ENCODE data around the gene SLC16A10.
A peak's percentile ranks its signal among the peaks of the same experiment; 100 is the strongest.
"Not testable (repeated sequence)": the region's sequence is repeated elsewhere in the genome, so short reads cannot be mapped to it uniquely, and the experiment has no call there.

The SLC16A10 gene

DNA sequence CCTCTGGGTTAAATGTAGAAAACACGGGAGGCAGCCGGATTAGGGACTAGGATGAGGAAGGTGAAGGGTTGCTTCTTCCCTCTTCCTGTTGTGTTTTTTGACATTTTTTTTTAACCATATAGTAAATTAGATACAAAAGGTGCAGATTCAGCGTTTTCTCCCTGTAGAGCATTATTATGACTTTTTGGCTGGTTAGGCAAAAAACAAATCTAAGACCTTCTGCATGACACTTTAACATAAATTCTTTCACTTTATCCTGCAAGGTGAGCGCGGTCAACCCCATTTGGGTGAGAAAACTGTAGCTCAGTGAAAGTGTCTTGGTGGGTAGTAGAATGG is 1.3 kb downstream of the SLC16A10 start:
- Histone ChIP-seq H3K27me3 (replicated peaks; ENCODE audit: control insufficient read depth, insufficient read depth, low read length) (peaks cover 49% of the 10 kb centered on the region), H3K36me3 (ENCODE audit: control insufficient read depth, insufficient read depth, low read length, severe bottlenecking) (no peaks in the 10 kb centered on the region), H3K4me3 (ENCODE audit: low read length) (no peak overlapping the region), H3K9ac (ENCODE audit: low read length) (no peak overlapping the region), H3K4me1 (ENCODE audit: control insufficient read depth, insufficient read depth, low read length) (peaks cover 5% of the 10 kb centered on the region), H3K9me3 (ENCODE audit: control insufficient read depth, low read length) (no peaks in the 10 kb centered on the region)
- no peak for DNase-seq (ENCODE audit: low read depth)

DNA sequence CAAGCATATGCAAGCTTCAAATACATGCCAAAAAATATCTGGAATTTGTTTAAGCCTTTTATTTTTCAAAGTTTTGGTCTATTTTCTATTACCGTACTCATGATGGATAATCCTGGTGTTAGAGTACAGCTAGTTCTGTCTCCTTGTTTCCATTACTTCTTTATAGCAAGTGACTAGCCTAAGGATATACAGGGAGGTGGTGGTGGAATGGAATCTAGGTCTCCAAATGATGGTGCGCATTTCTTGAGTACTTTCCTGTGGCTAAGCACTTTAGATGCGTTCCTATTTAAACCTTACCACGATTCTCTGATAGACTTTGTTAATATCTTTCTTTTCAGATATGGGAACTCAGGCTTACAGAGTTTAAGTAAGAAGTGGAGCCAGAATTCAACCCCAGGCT is 3.5 kb downstream of the SLC16A10 start:
- Histone ChIP-seq H3K4me1 (ENCODE audit: control insufficient read depth, insufficient read depth, low read length) (peaks cover 5% of the 10 kb centered on the region), H3K9ac (ENCODE audit: low read length) (no peak overlapping the region), H3K27me3 (replicated peaks; ENCODE audit: control insufficient read depth, insufficient read depth, low read length) (peaks cover 45% of the 10 kb centered on the region), H3K4me3 (ENCODE audit: low read length) (no peak overlapping the region), H3K36me3 (ENCODE audit: control insufficient read depth, insufficient read depth, low read length, severe bottlenecking) (no peaks in the 10 kb centered on the region), H3K9me3 (ENCODE audit: control insufficient read depth, low read length) (no peaks in the 10 kb centered on the region)
- DNase-seq (ENCODE audit: low read depth) = no peak

DNA sequence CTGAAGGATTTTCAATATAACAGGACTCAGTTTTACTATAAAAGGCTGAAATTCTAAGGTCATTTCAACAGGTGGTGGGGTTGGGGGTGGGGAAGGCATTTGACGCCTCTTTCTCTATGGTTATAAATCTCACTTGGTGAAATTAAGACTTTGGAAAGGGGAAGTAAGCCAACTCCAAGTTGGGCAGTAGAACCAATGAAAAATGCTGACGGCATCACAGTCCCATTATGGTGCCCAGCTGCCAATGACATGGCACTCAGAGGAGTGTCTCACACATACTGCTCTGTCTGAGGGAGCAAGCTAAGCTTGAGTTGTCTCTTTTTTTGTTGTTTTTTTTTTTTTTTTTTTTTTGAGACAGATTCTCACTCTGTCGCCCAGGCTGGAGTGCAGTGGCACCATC is 4.7 kb downstream of the SLC16A10 start:
- Histone ChIP-seq H3K9me3 (ENCODE audit: control insufficient read depth, low read length) (no peaks in the 10 kb centered on the region), H3K9ac (ENCODE audit: low read length) (no peak overlapping the region), H3K4me1 (ENCODE audit: control insufficient read depth, insufficient read depth, low read length) (peaks cover 5% of the 10 kb centered on the region), H3K27me3 (replicated peaks; ENCODE audit: control insufficient read depth, insufficient read depth, low read length) (peaks cover 44% of the 10 kb centered on the region), H3K36me3 (ENCODE audit: control insufficient read depth, insufficient read depth, low read length, severe bottlenecking) (no peaks in the 10 kb centered on the region), H3K4me3 (ENCODE audit: low read length) (no peak overlapping the region)
- no peak for DNase-seq (ENCODE audit: low read depth)

DNA sequence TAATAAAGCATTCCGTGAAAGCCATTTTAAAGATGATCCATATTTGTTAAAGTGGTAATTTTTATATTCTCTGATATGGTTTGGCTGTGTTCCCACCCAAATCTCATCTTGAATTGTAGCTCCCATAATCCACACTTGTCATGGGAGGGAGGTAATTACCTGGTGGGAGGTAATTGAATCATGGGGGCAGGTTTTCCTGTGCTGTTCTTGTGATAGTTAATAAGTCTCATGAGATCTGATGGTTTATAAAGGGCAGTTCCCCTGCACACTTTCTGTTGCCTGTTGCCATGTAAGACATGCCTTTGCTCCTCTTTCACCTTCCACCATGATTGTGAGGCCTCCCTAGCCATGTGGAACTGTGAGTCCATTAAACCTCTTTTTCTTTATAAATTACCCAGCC is 8.2 kb downstream of the SLC16A10 start:
- H3K27me3 ChIP-seq (replicated peaks; ENCODE audit: control insufficient read depth, insufficient read depth, low read length) = peaks cover 17% of the 10 kb centered on the region
- not testable (repeated sequence) for H3K4me1 ChIP-seq (ENCODE audit: control insufficient read depth, insufficient read depth, low read length); DNase-seq (ENCODE audit: low read depth); H3K9me3 ChIP-seq (ENCODE audit: control insufficient read depth, low read length); H3K4me3 ChIP-seq (ENCODE audit: low read length); H3K9ac ChIP-seq (ENCODE audit: low read length); H3K36me3 ChIP-seq (ENCODE audit: control insufficient read depth, insufficient read depth, low read length, severe bottlenecking)

DNA sequence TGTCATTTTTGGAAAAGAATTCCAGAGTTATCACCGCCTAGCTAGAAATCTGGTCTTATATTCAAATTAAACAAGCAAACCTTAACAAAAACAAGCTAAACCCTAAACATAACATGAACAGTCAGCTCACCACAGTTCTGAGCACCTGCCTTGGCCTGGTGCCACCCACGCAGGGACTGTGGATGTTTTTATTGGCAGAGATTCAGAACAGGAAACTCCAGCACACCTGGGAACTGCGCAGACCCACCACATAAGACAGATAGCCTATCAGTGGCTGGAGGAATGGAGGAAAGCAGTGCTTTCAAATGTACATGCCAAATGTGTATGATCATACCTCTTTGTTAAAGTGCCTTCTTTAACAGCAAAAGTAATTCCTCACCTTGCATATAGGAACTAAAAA is 8.9 kb downstream of the SLC16A10 start:
- Histone ChIP-seq H3K4me3 (ENCODE audit: low read length) (no peak overlapping the region), H3K27me3 (replicated peaks; ENCODE audit: control insufficient read depth, insufficient read depth, low read length) (peaks cover 14% of the 10 kb centered on the region), H3K9ac (ENCODE audit: low read length) (no peak overlapping the region), H3K36me3 (ENCODE audit: control insufficient read depth, insufficient read depth, low read length, severe bottlenecking) (no peaks in the 10 kb centered on the region), H3K9me3 (ENCODE audit: control insufficient read depth, low read length) (no peaks in the 10 kb centered on the region), H3K4me1 (ENCODE audit: control insufficient read depth, insufficient read depth, low read length) (no peaks in the 10 kb centered on the region)
- DNase-seq (ENCODE audit: low read depth) = no peak

DNA sequence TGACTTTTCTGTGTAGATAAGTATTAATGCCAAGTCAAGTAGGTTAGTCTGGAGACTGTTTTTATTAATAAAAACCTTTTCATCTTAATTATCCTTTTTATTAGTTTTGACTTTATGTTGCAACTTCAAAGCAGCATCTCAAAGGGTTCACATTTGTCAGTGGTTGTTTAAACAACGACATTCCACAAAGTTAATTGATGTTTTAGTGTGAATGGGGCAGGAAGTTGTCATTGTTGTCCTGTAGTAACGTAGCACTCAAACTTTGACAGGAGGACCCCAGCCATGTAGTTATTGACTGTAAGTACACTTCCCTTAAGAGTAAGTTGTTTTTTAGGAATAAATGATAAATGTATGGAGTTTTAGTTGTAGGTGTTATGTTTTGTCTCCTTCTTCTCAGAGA is 11.3 kb downstream of the SLC16A10 start:
- no peaks in the 10 kb centered on the region for H3K36me3 ChIP-seq (ENCODE audit: control insufficient read depth, insufficient read depth, low read length, severe bottlenecking)
- no peak overlapping the region for H3K4me3 ChIP-seq (ENCODE audit: low read length)
- H3K27me3 ChIP-seq (replicated peaks; ENCODE audit: control insufficient read depth, insufficient read depth, low read length) = peaks cover 14% of the 10 kb centered on the region
- no peaks in the 10 kb centered on the region for H3K4me1 ChIP-seq (ENCODE audit: control insufficient read depth, insufficient read depth, low read length)
- H3K9ac ChIP-seq (ENCODE audit: low read length) = no peak overlapping the region
- DNase-seq (ENCODE audit: low read depth) = no peak
- H3K9me3 ChIP-seq (ENCODE audit: control insufficient read depth, low read length) = no peaks in the 10 kb centered on the region

DNA sequence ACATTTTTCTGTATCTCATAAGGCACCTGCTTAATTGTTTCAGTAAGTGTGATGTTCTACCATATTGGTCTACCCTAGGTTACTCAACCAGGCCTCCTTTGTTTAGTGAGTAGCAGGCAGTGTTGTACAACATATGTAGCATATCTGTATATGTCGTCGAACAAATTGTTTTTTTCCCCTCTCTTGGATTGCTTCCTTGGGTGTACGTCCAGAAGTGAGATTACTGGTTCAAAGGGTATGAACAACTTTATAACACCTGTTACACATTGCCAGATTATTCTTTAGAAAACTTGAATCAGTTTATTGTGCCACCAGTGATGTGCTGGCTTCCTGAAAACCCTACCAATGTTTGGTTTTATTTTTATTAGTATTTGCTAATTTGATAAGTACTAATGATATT is 14.7 kb downstream of the SLC16A10 start:
- Histone ChIP-seq H3K9me3 (ENCODE audit: control insufficient read depth, low read length) (peaks cover 7% of the 10 kb centered on the region), H3K9ac (ENCODE audit: low read length) (no peak overlapping the region), H3K27me3 (replicated peaks; ENCODE audit: control insufficient read depth, insufficient read depth, low read length) (peaks cover 3% of the 10 kb centered on the region), H3K4me3 (ENCODE audit: low read length) (no peak overlapping the region), H3K4me1 (ENCODE audit: control insufficient read depth, insufficient read depth, low read length) (no peaks in the 10 kb centered on the region), H3K36me3 (ENCODE audit: control insufficient read depth, insufficient read depth, low read length, severe bottlenecking) (no peaks in the 10 kb centered on the region)
- DNase-seq (ENCODE audit: low read depth) = no peak

DNA sequence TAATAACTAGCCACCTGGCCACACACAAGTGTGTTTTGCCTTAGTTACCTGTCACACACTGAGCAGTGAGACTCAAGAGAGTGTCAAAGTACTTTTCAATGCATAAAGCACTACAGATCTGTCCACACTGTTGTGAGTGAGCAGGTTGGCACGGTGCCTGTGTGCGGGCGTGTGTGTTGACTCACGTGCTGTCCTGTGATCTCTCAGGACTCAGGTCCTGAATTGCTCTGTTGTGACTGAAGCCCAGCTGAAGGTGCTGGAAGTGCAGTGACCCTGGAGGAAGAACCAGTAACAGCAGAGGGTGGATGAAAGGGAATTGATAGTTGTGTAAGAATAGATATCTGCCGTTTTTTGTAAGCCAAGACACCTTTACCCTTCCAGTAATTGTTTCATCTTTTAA is 18.3 kb downstream of the SLC16A10 start:
- Histone ChIP-seq H3K4me3 (ENCODE audit: low read length) (no peak overlapping the region), H3K9ac (ENCODE audit: low read length) (no peak overlapping the region), H3K27me3 (replicated peaks; ENCODE audit: control insufficient read depth, insufficient read depth, low read length) (peaks cover 3% of the 10 kb centered on the region), H3K4me1 (ENCODE audit: control insufficient read depth, insufficient read depth, low read length) (no peaks in the 10 kb centered on the region), H3K9me3 (ENCODE audit: control insufficient read depth, low read length) (peaks cover 15% of the 10 kb centered on the region), H3K36me3 (ENCODE audit: control insufficient read depth, insufficient read depth, low read length, severe bottlenecking) (no peaks in the 10 kb centered on the region)
- DNase-seq (ENCODE audit: low read depth) = no peak

DNA sequence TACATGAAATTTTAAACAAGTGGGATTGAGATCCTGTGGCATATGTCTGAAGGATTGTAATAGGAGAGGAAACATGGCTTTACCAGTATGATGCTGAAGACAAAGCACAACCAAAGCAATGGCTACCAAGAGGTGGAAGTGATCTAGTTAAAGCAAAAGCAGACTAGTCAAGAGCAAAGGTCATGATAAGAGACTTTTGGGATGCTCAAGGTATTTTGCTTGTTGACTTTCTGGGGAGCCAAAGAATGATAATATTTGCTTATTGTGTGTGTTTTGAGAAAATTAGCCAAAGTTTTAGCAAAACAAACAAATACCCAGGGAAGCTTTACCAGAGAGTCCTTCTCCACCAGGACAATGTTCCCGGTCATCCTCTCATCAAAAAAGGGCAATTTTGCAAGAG is 20.3 kb downstream of the SLC16A10 start:
- peaks cover 3% of the 10 kb centered on the region for H3K27me3 ChIP-seq (replicated peaks; ENCODE audit: control insufficient read depth, insufficient read depth, low read length)
- no peak for DNase-seq (ENCODE audit: low read depth)
- H3K4me3 ChIP-seq (ENCODE audit: low read length) = no peak overlapping the region
- H3K4me1 ChIP-seq (ENCODE audit: control insufficient read depth, insufficient read depth, low read length) = no peaks in the 10 kb centered on the region
- H3K9me3 ChIP-seq (ENCODE audit: control insufficient read depth, low read length) = peaks cover 15% of the 10 kb centered on the region
- H3K9ac ChIP-seq (ENCODE audit: low read length) = no peak overlapping the region
- no peaks in the 10 kb centered on the region for H3K36me3 ChIP-seq (ENCODE audit: control insufficient read depth, insufficient read depth, low read length, severe bottlenecking)

DNA sequence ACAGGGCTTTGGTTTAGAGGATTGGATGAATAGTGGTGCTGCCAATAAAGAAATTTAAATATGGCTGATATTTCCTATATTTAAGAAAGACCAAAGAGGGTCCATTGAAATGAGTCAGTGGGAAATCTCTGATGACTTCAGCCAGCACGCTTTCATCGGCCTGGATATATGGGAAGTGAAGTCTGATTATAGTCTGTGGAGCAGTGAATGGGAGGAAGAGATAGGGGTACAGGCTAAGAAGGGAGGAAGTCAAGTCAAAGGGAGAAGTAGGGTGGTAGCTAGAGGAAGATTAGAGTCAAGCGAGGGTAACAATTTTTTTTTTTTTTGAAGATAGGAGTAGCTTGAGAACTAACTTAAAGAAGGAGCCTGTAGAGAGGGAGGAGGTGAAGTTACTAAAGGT is 22.7 kb downstream of the SLC16A10 start:
- peaks cover 15% of the 10 kb centered on the region for H3K9me3 ChIP-seq (ENCODE audit: control insufficient read depth, low read length)
- no peaks in the 10 kb centered on the region for H3K27me3 ChIP-seq (replicated peaks; ENCODE audit: control insufficient read depth, insufficient read depth, low read length)
- DNase-seq (ENCODE audit: low read depth) = no peak
- no peak overlapping the region for H3K9ac ChIP-seq (ENCODE audit: low read length)
- H3K4me1 ChIP-seq (ENCODE audit: control insufficient read depth, insufficient read depth, low read length) = peaks cover 10% of the 10 kb centered on the region
- H3K36me3 ChIP-seq (ENCODE audit: control insufficient read depth, insufficient read depth, low read length, severe bottlenecking) = no peaks in the 10 kb centered on the region
- H3K4me3 ChIP-seq (ENCODE audit: low read length) = no peak overlapping the region

DNA sequence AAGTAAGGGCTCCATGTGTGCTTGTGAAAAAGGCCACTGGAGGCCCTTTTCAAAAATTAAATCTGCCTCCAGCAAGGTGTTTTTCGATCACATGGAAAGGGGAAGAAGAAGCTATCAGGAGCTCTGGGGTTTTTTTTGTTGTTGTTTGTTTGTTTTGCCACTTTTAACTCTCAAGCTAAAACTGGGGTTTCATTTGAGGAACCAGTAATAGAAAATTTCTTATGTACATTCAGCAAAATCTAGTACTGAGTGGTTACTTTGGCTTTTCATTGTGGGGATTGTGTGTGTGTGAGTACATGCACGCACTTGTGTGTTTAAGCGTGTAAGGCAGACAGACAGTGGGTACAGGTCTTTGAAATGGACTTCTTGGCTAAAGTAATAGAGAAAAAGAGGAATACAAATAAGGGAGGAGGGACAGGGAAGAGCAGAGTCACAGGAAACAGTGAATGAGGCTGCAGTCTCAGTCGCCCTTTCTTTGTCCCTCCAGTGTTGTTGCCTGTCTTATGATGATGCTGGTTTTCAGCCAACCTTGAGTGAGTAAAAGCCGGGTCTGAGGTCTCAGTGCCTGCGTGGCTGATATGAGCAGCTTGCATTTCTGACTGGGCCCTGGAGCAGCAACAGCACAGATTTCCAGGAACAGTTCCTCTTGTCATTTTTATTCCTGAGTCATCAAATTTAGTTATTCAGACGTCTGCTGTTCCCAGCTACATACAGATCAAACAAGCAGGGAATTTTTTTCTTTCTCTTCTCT is 26.2 kb downstream of the SLC16A10 start:
- H3K4me3 ChIP-seq (ENCODE audit: low read length) = no peak overlapping the region
- no peaks in the 10 kb centered on the region for H3K36me3 ChIP-seq (ENCODE audit: control insufficient read depth, insufficient read depth, low read length, severe bottlenecking)
- H3K9me3 ChIP-seq (ENCODE audit: control insufficient read depth, low read length) = no peaks in the 10 kb centered on the region
- peak overlapping the region; percentile 6 for H3K9ac ChIP-seq (ENCODE audit: low read length)
- no peaks in the 10 kb centered on the region for H3K27me3 ChIP-seq (replicated peaks; ENCODE audit: control insufficient read depth, insufficient read depth, low read length)
- peak; percentile 7 for DNase-seq (ENCODE audit: low read depth)
- peaks cover 10% of the 10 kb centered on the region for H3K4me1 ChIP-seq (ENCODE audit: control insufficient read depth, insufficient read depth, low read length)

DNA sequence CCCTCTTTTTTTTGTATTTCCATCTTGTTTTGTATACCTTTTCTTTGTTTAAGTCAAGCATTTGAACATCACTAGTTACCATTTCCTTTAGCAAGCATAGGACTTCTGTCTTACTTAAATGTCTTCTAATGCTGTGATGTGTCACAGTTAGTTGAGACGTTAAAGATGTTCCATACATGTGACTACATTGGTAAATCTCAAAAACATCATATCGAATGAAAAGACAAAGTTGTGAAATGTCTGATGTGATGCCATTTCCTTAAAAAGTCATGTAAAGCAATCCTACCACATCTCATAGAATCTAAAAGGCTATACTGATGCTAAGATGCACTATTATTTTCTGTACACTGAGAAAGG is 26.8 kb downstream of the SLC16A10 start:
- DNase-seq (ENCODE audit: low read depth) = no peak
- Histone ChIP-seq H3K36me3 (ENCODE audit: control insufficient read depth, insufficient read depth, low read length, severe bottlenecking) (no peaks in the 10 kb centered on the region), H3K27me3 (replicated peaks; ENCODE audit: control insufficient read depth, insufficient read depth, low read length) (no peaks in the 10 kb centered on the region), H3K9ac (ENCODE audit: low read length) (peak overlapping the region; percentile 15), H3K4me1 (ENCODE audit: control insufficient read depth, insufficient read depth, low read length) (peaks cover 10% of the 10 kb centered on the region), H3K9me3 (ENCODE audit: control insufficient read depth, low read length) (no peaks in the 10 kb centered on the region), H3K4me3 (ENCODE audit: low read length) (no peak overlapping the region)

Data from adipocyte (in vitro differentiated cells).